NB4 (cell line): ENCODE data around the gene ACAD11.

Experiments
- DNase-seq: peaks from one replicate; pipeline ENCODE4 v3.0.0; 2010; ENCODE audit warnings: low read depth
- H3K4me3 ChIP-seq: one replicate; pipeline ENCODE4 v1.5.1; 2011; ENCODE audit warnings: mild to moderate bottlenecking, low read depth, low read length, moderate library complexity
- MYC ChIP-seq: IDR thresholded peaks from 2 replicates; pipeline ENCODE4 v1.6.1; 2011; ENCODE audit warnings: low read depth, low read length
- POLR2A ChIP-seq: IDR thresholded peaks from 2 replicates; pipeline ENCODE4 v1.6.1; 2011; ENCODE audit warnings: mild to moderate bottlenecking; ENCODE audit not compliant: insufficient read length; ENCODE audit errors: extremely low read depth
- TF ChIP-seq, protein P1 (sequence below): IDR thresholded peaks from one replicate; pipeline ENCODE4 v1.5.1; 2012; ENCODE audit warnings: low read depth, low read length
- TF ChIP-seq, protein P2 (sequence below): IDR thresholded peaks from 2 replicates; pipeline ENCODE4 v1.6.1; 2011; ENCODE audit warnings: low read depth, low read length

Gene ACAD11

DNA sequence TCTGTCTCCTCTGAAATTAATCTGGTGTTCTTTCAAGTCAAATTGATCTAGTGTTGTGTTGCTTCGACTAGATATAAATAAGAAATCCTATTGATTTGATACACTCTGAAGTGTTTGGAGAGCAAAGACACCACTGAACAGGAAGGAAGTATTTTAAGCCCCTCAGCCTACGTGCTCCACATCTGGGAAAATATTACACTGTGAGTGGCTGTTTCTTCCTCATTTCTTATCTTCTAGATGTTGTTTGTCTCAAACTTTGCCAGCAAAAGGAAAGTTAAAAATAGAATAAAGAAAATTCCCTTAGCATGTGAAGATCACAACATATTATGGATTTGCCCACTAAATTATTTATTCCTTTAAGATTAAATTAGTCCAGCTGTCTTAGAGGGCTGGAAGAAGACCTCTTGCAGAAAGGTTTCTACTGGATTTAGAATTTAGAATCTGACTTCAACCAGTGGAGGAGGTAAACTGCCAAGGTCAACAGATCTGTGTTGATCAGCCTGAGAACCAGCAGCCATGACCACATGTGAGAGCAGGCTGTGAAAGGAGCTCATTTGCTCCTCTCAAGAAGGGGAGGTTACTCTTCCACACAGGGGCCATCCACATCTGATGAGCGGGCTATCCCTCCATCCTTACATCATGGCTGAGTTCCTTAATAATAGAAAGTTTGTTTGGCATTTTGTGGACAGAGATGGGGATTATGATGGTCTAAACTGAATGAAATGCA lies 108.9 kb downstream of the ACAD11 start:
- TF ChIP-seq, protein P1, sequence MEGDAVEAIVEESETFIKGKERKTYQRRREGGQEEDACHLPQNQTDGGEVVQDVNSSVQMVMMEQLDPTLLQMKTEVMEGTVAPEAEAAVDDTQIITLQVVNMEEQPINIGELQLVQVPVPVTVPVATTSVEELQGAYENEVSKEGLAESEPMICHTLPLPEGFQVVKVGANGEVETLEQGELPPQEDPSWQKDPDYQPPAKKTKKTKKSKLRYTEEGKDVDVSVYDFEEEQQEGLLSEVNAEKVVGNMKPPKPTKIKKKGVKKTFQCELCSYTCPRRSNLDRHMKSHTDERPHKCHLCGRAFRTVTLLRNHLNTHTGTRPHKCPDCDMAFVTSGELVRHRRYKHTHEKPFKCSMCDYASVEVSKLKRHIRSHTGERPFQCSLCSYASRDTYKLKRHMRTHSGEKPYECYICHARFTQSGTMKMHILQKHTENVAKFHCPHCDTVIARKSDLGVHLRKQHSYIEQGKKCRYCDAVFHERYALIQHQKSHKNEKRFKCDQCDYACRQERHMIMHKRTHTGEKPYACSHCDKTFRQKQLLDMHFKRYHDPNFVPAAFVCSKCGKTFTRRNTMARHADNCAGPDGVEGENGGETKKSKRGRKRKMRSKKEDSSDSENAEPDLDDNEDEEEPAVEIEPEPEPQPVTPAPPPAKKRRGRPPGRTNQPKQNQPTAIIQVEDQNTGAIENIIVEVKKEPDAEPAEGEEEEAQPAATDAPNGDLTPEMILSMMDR: no peak
- no peak overlapping the region for H3K4me3 ChIP-seq
- peak; percentile 41 for DNase-seq

DNA sequence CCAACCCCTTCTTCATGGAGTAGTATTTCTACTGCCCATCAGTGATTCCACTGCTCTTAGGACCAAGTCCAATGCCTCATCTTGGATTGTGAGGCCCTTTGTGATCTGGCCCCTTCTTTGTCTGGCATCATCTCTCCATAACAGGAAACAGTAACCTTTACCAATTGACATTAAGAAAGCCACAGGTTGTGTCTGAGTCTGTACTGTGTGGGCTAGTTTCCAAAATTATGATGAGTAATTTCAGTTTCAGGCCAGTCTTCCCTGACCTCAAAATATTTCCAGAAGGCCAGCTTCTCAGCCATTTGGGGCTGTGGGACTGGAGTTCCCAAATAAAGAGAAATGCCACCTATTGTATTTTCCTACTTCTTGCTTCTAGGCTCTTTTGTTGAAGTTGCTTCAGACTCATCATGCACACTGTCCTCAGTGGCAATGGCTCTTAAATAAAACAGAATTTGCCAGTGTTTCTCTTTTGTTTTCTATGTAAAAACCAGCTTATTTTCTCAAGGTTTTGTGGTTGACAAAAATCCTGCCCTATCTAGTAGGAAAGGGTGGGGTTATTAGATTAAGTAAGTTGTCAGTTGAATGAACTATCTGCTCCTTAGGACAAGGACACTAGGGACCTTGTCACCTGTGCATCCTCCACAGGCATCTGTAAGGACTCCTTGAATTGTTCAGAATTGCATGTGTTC lies 109.6 kb downstream of the ACAD11 start:
- H3K4me3 ChIP-seq: no peak overlapping the region
- peak; percentile 5 for DNase-seq

DNA sequence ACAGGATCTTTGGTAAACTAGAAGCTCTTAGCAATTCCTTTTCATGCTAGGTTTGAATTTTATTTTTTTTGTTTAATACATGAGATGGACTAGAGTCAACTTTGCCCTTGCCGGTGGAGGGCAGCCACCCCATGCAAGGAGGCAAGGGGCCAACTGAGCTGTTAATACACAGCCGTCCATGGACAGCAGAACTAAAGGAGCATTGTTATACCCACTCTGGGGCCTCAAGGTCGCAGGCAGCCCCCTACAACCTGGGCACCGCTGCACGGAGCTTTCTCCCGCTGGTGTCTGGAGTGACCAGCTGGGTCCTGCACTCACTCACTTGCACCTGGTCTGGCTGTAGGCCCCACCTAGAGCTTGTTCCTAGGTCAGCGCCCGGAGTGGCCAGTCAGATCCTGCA lies 110.4 kb downstream of the ACAD11 start:
- DNase-seq: no peak
- no peak overlapping the region for H3K4me3 ChIP-seq
- TF ChIP-seq POLR2A (no peak), MYC (no peak)
- TF ChIP-seq, protein P2, sequence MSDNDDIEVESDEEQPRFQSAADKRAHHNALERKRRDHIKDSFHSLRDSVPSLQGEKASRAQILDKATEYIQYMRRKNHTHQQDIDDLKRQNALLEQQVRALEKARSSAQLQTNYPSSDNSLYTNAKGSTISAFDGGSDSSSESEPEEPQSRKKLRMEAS: no peak
- TF ChIP-seq, protein P1: no peak

More for the DNA sequence above, 109.6 kb downstream of the ACAD11 start:
- TF ChIP-seq POLR2A (no peak), MYC (no peak)
- TF ChIP-seq, protein P1: no peak
- TF ChIP-seq, protein P2: no peak

DNA sequence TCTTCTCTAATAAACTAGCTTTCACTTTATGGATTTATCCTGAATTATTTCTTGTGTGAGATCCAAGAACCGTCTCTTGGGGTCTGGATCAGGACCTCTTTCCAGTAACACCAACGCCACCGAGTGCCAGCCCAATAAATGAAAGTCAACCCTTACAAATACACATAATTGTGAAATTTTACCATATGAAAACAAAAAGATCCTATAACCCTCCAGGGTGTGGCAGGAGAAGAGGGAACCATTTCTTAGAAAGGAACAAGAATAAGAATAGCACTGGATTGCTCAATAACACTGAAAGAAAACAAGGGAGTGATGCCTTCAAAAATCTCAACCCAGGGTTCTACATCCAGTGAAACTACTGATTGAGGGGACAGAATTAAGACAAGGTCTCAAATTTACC lies 114.1 kb downstream of the ACAD11 start:
- peak; percentile 11 for DNase-seq
- H3K4me3 ChIP-seq: no peak overlapping the region
- TF ChIP-seq MYC: no peak
- TF ChIP-seq POLR2A: no peak
- TF ChIP-seq, protein P1: no peak
- TF ChIP-seq, protein P2: no peak

DNA sequence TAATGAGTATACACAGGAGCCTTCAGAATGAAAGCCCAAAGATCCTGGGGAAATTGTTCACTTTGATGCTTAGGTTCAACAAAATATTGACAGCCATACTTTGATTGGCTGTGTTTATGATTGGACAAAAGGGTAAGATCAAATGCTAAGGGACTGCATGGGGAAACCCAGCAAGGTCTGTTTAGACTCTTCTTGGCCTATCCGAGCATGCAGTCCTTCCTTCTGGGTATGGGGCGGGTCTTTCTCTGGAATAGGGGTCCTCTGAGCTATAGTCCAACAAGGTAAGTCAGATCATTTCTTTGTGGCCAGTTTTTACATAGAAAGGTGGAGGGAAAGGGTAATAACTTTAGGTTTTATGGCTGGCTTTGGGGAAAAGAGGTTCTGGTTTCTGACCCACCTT lies 115.5 kb downstream of the ACAD11 start:
- TF ChIP-seq, protein P2: no peak
- TF ChIP-seq POLR2A (no peak), MYC (no peak)
- TF ChIP-seq, protein P1: no peak
- no peak overlapping the region for H3K4me3 ChIP-seq
- no peak for DNase-seq

DNA sequence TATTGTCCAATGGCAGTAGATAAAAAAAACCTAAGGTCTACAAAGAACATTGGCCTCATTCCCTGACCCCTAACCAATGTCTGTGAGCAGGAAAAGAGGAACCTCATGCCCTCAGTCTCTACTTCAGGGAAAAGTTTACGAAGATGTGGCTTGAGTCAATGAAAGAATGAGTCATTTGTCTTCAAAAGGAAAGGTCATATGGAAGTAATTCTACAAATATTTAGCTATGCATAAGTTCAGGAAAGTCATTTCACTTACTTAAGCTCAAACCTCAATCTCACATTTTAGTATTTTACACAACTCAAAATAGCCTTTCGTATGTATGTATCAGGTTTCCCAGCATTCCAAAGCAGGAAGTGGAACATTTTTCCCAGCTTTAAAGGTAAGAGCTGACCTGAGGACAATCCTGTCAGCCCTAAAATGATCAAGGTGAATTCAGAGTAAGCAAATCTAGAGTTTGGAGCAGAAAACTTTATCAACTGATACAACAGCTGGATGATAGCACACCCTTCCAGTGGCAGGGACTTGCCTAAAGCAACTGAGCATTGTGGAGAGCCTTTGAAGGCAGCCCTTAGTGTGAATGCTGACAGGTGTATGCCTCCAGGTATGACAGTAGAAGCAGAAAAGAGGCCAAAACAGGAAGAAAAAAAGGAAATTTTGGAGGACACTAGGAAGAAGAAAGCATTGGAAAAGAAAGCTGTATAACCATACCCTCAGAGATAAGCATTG lies 116.4 kb downstream of the ACAD11 start:
- TF ChIP-seq POLR2A (no peak), MYC (no peak)
- TF ChIP-seq, protein P2: no peak
- TF ChIP-seq, protein P1: no peak
- H3K4me3 ChIP-seq: no peak overlapping the region
- peak; percentile 77 for DNase-seq
